HG02610 (cell line): Measurements from ENCODE around the gene PDXP.
"Not testable (repeated sequence)": the region's sequence is repeated elsewhere in the genome, so short reads cannot be mapped to it uniquely, and the experiment has no call there.

Experiments used
- ATAC-seq: cut with Tn5 transposase; IDR thresholded peaks from one replicate; pipeline ENCODE4 v1.9.1; 2021; ENCODE audit warnings: mild to moderate bottlenecking, moderate library complexity; ENCODE audit not compliant: unreplicated experiment

Gene PDXP

DNA sequence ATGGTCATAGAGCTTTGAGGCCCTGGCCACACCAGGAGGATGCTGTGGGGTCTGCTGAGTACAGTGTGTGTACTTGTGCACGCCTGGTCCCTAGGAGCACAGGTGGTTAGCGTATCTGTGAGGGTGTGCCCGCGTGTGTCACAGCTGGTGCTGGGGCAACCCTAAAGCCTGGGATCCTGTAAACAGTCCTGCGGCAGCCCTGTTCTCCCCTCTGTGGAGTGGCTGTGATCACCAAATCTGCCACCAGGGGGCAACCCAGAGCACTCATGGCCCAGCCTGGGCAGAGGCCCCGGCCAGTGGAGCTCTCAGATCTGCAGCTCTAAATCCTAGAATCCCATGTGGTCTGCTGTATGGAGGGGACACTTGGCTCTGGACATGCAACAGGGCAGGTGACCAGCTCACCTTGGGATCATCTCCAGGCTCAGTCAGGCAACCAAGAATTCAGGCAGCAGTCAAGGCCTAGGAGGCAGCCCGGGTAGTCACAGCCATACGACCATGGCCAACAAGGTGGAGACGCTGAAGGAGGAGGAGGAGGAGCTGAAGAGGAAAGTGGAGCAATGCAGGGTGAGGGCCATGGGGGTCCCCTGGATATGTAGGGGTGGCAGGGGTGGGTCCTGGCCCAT, 15.2 kb upstream of the PDXP start:
- ATAC-seq: peak; percentile 43

DNA sequence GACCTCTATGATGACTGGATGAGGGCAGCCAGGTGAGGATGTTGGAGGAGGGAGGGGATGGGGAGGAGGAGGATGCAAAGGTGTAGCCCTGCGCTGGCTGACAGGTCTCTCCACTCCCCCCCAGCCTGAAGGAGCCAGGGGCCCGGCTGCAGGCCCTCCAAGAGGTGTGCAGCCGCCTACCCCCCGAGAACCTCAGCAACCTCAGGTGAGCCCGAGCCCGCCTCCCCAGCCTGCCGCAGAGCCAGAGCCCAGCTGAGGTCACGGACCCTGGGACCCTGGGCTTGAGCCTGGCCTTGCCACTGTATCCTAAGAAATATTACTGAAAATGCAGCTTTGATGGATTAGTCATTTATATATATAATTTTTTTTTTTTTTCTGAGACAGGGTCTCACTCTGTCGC, 11.2 kb upstream of the PDXP start:
- ATAC-seq: no peak

DNA sequence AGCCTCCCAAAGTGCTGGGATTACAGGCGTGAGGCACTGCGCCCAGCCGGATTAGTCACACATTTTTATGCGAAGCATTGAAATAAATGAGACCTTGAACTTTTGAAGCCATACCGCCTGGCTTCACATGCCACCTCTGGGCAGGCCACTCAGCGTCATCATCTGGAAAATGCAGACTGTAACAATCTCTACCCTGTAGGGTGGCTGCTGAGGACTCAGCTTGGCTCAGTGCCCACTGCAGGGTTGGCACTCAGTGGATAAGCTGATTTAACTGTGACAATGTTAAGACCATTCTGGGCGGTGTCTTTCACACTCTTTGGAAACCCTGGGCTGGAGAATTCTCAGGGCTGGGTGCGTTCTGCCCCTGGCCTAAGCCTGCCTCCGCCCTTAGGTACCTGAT, 10.6 kb upstream of the PDXP start:
- no peak for ATAC-seq

DNA sequence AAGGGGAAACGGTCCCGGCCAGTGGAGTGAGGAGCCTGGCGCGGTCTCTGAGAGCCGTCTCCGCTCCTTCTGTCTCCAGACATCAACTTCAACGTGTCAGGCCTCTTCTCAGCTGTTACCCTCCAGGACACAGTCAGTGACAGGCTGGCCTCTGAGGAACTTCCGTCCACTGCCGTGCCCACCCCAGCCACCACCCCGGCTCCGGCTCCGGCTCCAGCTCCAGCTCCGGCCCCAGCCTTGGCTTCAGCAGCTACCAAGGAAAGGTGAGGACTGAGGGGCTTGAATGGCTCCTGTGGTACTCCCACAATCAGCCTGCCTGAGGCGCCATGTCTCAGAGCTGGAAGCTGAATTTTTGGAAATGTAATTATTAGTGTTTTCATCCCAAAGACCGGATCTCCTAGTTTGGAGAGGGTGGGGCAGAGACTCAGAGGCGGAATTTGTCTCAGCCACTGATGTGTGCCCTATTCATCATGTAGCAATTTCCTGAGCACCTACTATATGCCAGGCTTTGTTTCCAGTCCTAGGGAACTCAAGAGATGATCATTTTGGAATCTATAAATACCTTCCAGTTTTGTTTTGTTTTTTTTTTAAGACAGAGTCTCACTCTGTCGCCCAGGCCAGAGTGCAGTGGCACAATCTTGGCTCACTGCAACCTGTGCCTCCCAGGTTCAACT, 7.9 kb upstream of the PDXP start:
- no peak for ATAC-seq

DNA sequence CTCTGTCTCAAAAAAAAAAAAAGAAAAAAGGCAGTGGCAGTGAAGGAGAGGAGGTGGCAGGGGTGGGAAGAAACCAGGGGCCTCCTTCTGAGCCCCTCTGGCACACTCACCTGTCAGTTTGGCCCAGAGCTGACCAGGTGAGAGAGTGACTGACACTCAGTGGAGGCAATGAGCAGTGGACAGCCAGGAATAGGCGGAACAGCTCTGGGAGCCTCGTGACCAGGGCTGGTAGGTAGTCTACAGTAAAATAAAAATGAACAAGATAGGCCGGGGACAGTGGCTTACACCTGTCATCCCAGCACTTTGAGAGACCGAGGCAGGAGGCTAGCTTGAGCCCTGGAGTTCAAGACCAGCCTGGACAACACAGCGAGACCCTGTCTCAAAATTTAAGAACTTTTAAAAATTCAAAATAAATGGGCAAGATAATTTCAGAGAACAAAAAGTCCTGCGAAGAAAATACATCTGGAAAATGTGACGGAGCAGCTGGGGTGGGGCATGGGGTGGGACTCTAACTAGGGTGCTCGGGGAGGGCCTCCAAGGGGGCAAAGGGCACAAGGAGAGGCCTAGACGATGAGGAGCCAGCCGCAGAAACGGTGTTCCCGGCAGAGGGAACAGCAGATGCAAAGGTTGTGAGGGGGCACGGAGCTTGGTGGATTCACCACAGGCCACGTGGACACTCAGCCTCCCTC, 3.8 kb upstream of the PDXP start:
- ATAC-seq: no peak

DNA sequence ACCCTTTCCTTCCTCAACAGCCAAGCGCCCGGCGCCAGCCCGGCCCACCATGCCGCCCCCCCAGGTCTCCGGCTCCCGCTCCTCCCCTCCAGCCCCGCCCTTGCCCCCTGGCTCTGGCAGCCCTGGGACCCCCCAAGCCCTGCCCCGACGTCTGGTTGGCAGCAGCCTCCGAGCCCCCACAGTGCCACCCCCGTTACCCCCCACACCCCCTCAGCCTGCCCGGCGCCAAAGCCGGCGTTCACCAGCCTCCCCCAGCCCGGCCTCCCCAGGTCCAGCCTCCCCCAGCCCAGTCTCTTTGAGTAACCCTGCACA, 3.3 kb upstream of the PDXP start:
- ATAC-seq: no peak

DNA sequence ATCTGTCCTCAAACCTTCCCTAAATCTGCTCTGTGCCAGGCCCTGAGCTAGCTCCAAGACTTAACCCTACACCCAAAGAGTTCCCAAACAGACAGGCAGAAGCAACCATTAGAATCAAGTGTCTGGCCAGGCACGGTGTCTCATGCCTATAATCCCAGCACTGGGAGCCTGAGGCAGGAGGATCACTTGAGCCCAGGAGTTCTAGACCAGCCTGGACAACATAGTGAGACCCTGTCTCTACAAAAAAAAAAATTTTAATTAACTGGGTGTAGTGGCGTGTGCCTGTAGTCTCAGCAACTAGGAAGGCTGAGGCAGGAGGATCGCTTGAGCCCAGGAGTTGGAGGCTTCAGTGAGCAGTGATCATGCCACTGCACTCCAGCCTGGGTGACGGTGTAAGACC, 1.9 kb upstream of the PDXP start:
- ATAC-seq: not testable (repeated sequence)

DNA sequence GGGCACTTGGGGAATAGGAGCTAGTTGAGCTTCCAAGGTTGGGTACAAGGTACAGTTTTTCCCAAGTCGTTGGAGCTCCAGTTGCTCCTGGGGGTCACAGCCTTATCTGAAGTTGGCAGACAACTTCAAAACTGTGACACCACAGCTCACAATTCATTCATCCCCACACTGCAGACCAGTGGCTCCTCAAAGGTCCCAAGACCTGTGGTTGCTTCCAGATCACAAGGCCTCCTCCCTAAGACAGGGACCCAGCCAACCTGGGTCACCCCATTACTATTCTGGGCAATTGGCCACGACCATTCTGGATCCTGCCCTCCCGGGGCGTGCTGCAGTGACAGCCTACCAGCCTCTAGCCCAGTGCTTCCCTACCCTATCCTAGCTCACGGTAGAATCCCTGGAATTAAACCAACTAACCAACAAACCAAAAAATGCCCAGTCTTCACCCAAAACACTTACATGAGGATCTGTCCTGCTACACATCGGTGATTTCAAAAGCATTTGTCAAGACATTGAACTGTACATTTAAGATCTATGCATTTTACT, 862 bp upstream of the PDXP start:
- no peak for ATAC-seq

DNA sequence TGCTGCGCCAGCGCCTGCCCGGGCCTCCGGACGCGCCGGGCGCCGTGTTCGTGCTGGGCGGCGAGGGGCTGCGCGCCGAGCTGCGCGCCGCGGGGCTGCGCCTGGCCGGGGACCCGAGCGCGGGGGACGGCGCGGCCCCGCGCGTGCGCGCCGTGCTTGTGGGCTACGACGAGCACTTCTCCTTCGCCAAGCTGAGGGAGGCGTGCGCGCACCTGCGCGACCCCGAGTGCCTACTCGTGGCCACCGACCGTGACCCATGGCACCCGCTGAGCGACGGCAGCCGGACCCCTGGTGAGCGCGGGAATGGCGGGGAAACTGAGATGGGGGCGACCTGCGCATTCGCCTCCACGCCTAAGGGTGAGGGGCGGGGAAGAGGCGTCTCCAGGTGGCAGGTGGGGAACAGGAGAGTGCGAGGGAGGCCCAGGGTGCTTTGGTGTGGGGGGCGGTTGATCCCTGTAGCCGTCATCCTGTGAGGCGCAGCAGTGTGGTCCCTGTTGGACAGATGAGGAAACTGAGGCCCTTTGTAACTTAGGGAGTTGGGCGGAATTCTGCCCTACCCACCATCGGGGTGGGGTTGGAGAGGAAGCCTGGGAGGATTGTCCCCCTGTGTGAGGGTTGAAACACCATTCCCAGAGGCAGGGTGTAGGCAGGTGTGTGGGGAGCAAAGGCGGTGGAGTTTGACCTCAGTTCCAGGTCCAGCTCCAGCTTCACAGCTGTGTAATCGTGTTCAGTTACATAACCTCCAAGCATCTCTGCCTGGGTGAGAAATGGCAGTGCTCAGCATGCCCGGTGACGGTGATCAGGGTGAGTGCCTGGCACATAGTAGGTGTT, 758 bp downstream of the PDXP start:
- no peak for ATAC-seq

DNA sequence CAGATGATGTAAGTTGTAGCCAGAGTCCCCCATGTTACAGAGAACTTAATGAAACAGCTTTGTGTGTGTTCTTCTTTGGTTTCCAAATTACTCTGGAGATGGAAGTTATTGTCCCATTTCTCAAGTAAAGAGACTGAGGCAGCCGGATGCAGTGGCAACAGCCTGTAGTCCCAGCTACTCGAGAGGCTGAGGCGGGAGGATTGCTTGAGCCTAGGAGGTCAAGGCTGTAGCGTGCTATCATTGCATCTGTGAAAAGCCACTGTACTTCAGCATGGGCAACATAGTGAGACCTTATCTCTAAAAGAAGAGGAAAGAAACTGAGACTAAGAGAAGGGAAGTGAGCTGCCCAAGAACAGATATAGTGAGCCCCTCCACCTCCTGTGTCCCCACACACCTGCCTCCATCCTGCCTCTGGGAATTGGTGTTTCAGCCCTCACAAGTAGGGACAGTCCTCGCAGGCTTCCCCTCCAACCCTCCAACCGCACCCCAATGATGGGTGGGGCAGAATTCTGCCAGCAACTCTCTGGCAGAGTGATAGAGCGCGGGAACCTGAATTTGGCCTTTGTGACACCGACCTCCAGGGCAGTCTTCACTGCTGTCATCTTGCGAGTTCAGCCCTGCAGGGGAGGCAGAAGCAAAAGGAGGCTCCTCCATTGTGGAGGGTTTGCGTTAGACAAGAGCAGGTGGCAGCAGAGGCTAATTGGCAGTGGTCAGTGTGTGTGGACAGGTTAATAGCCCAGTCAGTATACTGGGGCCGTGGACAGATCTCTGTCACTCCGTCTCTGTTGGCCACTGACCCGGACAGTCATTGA, 1.6 kb downstream of the PDXP start:
- no peak for ATAC-seq

DNA sequence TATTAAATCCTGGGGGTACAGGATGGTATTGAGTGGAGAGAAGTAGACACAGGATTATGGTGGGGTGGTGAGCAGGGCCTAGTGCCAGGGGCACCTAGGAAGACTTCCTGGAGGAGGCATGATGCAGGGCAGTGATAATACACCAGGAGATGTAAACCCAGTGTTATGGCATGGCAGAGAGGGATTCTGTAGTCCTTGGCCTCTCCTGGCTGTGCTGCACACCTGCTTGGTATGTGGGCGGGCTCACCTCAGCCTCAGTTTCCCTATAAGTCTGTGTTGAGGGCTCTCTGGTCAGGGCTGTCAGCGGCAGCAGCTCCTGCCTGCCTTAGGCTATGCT, 2.2 kb downstream of the PDXP start:
- no peak for ATAC-seq

DNA sequence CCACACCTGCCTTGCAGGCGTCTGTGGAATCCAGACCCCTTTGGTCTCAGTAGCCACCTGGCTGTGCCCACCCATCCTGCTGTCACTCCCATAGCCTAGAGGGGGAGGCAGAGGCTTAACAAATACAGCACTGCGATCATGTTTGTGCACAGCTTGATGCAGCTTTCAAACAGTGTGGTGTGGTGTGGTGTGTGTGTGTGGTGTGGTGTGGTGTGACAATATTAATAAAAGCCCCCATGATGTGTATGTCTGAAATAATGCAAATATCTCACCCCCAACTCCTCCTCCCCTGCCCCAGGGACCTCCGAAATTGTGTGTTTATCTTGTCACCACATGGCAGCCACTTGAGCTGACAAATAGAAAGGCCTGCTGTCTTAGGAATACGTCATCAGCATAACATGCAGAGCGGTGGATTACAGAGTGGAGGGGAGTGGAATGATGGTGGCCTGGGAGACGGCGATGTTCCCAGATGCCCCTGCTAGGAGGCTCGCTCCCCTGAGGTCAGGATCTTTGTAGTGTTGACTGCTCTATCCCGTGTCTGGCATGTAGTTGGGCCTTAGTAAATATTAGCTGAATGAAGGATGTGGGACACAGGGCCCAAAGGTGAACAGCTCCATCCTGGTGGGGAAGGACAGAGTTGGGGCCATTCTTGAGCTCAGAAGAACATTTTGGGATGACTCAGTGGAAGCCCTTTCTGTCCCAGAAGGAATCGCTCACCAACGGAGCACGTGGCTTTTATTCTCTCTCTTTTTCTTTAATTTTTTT, 2.8 kb downstream of the PDXP start:
- ATAC-seq: no peak

DNA sequence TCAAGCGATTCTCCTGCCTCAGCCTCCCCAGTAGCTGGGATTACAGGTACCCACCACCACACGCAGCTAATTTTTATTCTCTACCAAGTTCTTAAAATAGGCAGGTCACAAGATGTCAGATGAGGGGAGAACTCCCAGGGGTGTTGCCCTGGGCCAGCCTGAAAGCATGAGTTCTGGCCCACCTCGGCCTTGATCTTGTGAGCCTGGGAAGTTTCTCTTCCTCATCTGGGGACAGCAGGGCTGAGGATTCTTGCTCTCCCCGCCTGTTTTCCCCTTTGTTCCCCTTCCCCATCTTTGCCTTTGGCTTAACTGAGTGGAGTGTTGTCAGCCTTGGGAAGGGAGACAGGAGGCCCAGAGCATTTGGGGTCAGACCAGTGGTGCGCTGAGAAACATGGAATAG, 3.5 kb downstream of the PDXP start:
- ATAC-seq: no peak

DNA sequence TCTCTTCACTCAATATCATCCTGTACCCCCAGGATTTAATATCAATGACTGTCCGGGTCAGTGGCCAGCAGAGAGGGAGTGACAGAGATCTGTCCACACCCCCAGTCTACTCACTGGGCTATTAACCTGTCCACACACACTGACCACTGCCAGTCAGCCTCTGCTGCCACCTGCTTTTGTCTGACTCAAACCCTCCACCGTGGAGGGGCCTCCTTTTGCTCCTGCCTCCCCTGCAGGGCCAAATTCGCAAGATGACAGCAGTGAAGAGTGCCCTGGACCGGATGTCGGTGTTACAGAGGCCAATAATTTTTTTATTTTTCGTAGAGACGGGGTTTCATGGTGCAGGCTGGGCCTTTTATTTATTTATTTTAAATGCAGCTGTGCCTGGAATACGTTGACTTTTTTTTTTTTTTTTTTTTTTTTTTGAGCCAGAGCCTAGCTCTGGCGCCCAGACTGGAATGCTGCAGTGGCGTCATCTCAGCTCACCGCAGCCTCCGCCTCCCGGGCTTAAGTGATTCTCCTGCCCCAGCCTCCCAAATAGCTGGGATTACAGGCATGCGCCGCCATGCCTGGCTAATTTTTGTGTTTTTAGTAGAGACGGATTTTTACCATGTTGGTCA, 5.1 kb downstream of the PDXP start:
- no peak for ATAC-seq

DNA sequence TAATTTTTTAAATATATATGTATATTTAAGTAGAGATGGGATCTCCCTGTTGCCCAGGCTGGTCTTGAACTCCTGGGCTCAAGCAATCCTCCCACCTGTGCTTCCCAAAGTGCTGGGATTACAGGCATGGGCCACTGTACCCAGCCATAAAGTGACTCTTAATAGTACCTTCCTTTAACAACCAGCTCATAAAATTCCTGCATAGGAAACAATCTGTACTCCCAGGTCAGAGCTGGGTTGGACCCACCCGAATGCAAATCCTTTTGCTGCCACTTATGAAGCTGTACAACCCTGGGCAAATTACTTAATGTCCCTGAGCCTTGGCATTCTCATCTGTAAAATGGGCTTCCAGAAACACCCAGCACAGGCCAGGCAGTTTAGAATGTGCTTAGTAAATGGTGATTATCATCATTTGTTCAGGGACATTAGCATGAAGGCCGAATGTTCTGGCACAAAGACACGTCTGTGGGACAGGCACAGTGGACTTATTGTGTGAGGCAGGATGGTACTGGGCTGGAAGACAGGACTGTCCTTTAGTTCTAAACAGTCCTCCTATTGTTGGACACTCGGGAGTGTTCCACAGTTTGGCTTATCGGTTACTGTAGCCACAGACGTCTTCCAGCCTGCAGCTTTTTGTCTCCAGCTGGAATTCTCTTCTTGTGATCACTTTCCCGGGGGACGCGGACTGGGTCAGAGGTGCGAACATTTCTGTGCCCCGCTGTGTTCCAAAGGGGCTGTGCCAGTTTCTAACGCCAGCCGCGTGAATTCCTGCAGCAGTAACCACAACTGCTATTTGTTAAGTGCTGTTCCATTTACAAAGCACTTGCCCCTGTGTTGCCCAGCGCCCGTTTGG, 6.0 kb downstream of the PDXP start:
- ATAC-seq: no peak

DNA sequence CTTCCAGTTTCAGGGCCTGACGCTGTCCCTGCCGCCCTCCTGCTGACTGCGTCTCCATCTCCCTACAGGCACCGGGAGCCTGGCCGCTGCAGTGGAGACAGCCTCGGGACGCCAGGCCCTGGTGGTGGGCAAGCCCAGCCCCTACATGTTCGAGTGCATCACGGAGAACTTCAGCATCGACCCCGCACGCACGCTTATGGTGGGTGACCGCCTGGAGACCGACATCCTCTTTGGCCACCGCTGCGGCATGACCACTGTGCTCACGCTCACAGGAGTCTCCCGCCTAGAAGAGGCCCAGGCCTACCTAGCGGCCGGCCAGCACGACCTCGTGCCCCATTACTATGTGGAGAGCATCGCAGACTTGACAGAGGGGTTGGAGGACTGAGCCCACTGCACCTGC, 7.0 kb downstream of the PDXP start:
- ATAC-seq: no peak

DNA sequence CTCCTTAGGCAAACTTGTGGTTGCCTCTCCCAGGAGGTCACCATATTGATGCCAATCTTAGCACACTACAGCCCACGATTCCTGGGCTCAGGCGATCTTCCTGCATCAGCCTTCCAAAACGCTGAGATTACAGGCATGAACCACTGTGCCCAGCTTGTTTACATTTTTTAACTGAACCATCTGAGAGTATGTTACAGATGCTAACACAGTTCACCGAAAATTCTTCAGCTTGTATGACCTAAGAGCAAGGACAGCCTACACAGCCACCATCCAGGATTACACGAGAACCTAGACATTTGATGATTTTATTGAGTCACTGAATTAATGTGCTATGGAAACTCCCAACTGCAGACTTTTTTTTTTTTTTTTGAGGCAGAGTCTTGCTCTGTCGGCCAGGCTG, 11.1 kb downstream of the PDXP start:
- ATAC-seq: no peak

DNA sequence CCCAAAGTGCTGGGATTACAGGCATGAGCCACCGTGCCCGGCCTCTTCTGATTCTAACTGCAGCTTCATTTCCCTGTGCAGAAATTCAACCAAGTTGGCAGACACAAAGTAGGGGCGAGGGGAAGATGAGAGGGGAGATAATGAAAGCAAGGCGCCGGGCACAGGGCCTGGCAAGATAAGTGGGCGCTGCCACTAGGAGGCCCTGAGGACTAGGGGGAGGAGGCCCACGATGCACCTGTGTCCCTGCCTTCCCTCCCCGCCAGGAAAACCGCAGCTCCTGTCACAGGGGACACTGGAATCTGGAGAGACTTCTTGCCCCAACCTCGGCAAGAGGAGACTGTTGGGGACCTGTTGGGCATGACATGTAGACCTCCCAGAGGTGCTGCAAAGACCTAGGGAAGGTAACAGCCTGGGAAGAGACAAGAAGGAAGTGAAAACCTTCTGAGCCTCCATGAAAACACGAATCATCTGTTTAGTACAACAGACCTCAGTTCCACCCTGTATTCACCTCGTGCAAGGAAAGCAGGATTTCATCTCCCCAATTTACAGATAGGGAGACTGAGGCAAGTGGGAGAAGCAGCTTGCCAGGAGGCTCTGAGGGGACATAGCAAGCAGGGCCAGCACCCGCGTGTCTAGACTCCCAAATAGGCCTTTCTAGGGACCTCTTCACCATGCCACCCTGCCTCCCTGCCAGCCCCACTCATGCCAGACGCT, 13.8 kb downstream of the PDXP start:
- ATAC-seq: no peak
